ENCODE data around the gene FAM50B. TPM values are rescaled to one million over a fixed set of nuclear protein-coding genes. Genes with fewer than 3 reads are reported as not detected.

FAM50B gene
- total and polyA plus RNA-seq, 2 donors (not counting 1 experiment from before 2014, with no cell fraction given): 4.2 to 9.8 TPM

DNA sequence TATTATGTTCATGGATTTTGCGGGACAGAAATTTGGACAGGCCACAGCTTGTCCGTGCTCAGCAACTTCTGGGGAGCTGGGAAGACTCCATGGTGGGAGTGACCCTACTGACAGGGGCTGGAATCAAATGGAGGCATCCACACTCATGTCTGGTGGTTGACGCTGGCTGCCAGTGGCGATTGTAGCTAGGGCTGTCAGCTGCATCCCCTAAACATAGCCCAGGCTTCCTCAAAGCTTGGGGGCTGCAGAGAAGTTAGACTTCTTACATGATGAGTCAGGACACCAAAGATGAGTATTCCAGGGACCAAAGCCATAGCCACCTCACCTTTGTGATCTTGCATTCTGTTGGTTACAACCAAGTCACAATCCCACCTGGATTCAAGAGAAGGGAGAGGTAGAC is 18.4 kb upstream of the FAM50B start:
- Histone ChIP-seq H3K9ac (ENCODE audit: low read length) (no peak overlapping the region), H3K79me2 (ENCODE audit: control insufficient read depth, insufficient read depth, low read length) (no peaks in the 10 kb centered on the region), H3K27ac (ENCODE audit: low read length in 2 of 2) (no peak overlapping the region), H3K36me3 (replicated peaks in 1 of 2; ENCODE audit: control extremely low read depth in 1 of 2, control insufficient read depth in 1 of 2, extremely low read depth in 1 of 2, insufficient read depth in 2 of 2, low read length in 1 of 2) (no peaks in the 10 kb centered on the region), H3K4me2 (replicated peaks; ENCODE audit: low read depth, low read length, poor library complexity, severe bottlenecking) (no peak overlapping the region), H3K9me3 (ENCODE audit: control extremely low read depth in 1 of 3, control insufficient read depth in 2 of 3, insufficient read depth in 1 of 3, low read length in 2 of 3) (no peaks in the 10 kb centered on the region), H2AFZ (ENCODE audit: insufficient read depth, low read depth, low read length, poor library complexity, severe bottlenecking) (no peak overlapping the region), H3K4me1 (ENCODE audit: control insufficient read depth in 2 of 2, insufficient read depth in 2 of 2, low read length in 2 of 2) (no peaks in the 10 kb centered on the region), H4K20me1 (ENCODE audit: control insufficient read depth, insufficient read depth, low read length, poor library complexity, severe bottlenecking) (no peaks in the 10 kb centered on the region), H3K4me3 (ENCODE audit: control extremely low read depth in 1 of 5, extremely low read depth in 1 of 5, insufficient read depth in 1 of 5, low read depth in 2 of 5, low read length in 4 of 5) (no peak overlapping the region), H3K27me3 (replicated peaks in 1 of 4; ENCODE audit: control extremely low read depth in 1 of 4, control insufficient read depth in 3 of 4, insufficient read depth in 4 of 4, low read length in 3 of 4) (no peaks in the 10 kb centered on the region)
- ATAC-seq (ENCODE audit: low read depth) (no peak), DNase-seq (no peak)
- Mint-ChIP-seq H3K27ac (no peak overlapping the region), H3K27me3 (no peaks in the 10 kb centered on the region), H3K4me1 (no peaks in the 10 kb centered on the region), H3K4me3 (no peak overlapping the region), H3K9me3 (ENCODE audit: insufficient read depth) (no peaks in the 10 kb centered on the region)
- no peak for TF ChIP-seq EZH2 (IDR thresholded peaks at IDR 0.05; ENCODE audit: borderline replicate concordance, insufficient read depth, low read depth, low read length, poor library complexity, severe bottlenecking)
- TF ChIP-seq, protein P1, sequence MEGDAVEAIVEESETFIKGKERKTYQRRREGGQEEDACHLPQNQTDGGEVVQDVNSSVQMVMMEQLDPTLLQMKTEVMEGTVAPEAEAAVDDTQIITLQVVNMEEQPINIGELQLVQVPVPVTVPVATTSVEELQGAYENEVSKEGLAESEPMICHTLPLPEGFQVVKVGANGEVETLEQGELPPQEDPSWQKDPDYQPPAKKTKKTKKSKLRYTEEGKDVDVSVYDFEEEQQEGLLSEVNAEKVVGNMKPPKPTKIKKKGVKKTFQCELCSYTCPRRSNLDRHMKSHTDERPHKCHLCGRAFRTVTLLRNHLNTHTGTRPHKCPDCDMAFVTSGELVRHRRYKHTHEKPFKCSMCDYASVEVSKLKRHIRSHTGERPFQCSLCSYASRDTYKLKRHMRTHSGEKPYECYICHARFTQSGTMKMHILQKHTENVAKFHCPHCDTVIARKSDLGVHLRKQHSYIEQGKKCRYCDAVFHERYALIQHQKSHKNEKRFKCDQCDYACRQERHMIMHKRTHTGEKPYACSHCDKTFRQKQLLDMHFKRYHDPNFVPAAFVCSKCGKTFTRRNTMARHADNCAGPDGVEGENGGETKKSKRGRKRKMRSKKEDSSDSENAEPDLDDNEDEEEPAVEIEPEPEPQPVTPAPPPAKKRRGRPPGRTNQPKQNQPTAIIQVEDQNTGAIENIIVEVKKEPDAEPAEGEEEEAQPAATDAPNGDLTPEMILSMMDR (IDR thresholded peaks at IDR 0.05): no peak
- WGBS (ENCODE audit: insufficient coverage): 84% methylated on average over 3 of the region's 4 CpGs
- CTCF ChIA-PET: no interaction called here
- POLR2A ChIA-PET: no interaction called here
- intact Hi-C loops (cut with micrococcal nuclease): no loop called here

DNA sequence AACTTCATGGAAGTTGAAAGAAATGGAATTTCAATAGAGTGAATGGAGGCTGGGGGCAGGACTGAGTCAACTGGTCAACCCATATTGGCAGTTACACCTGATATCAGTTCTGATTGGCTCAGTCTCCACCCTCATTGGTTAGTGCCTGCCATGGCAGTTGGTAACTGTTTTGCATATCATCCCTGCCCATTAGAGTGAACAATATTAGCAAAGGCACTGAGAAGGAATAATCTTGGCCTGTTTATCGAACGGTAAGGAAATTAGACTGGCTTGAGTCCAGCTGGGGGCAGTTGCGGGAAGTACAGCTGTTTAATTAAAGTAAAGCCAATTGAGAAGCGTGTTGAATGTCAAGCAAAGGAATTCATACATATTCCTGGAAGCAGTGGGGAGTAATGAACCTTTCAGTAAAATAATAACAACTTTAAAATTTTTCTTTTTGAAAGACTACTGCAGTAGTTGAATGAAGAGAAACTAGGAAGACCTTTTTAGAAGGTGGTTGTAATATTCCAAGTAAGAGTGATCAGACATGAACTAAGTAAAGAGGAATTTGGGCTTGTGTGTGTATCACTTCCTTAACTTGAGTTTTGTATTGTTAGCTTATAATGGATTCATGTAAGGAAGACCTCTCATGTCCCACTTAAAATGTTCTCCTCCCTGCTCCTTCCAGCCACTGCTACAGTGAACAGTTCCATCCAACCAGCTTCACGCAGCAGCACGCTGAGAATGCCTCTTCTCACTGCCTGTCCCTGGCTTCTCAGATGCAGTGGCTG is 17.2 kb upstream of the FAM50B start:
- Histone ChIP-seq H3K9me3 (ENCODE audit: control extremely low read depth in 1 of 3, control insufficient read depth in 2 of 3, insufficient read depth in 1 of 3, low read length in 2 of 3) (no peaks in the 10 kb centered on the region), H3K36me3 (replicated peaks in 1 of 2; ENCODE audit: control extremely low read depth in 1 of 2, control insufficient read depth in 1 of 2, extremely low read depth in 1 of 2, insufficient read depth in 2 of 2, low read length in 1 of 2) (no peaks in the 10 kb centered on the region), H4K20me1 (ENCODE audit: control insufficient read depth, insufficient read depth, low read length, poor library complexity, severe bottlenecking) (no peaks in the 10 kb centered on the region), H3K9ac (ENCODE audit: low read length) (no peak overlapping the region), H3K79me2 (ENCODE audit: control insufficient read depth, insufficient read depth, low read length) (no peaks in the 10 kb centered on the region), H3K4me2 (replicated peaks; ENCODE audit: low read depth, low read length, poor library complexity, severe bottlenecking) (no peak overlapping the region), H3K4me3 (ENCODE audit: control extremely low read depth in 1 of 5, extremely low read depth in 1 of 5, insufficient read depth in 1 of 5, low read depth in 2 of 5, low read length in 4 of 5) (no peak overlapping the region), H3K4me1 (ENCODE audit: control insufficient read depth in 2 of 2, insufficient read depth in 2 of 2, low read length in 2 of 2) (no peaks in the 10 kb centered on the region), H3K27ac (ENCODE audit: low read length in 2 of 2) (no peak overlapping the region), H2AFZ (ENCODE audit: insufficient read depth, low read depth, low read length, poor library complexity, severe bottlenecking) (no peak overlapping the region), H3K27me3 (replicated peaks in 1 of 4; ENCODE audit: control extremely low read depth in 1 of 4, control insufficient read depth in 3 of 4, insufficient read depth in 4 of 4, low read length in 3 of 4) (no peaks in the 10 kb centered on the region)
- 98% methylated on average over 5 of the region's 6 CpGs for WGBS (ENCODE audit: insufficient coverage)
- ATAC-seq (ENCODE audit: low read depth) (no peak), DNase-seq (no peak)
- CTCF ChIA-PET: no interaction called here
- intact Hi-C loops (cut with micrococcal nuclease): no loop called here
- no peak overlapping the region for H3K4me3 Mint-ChIP-seq
- H3K9me3 Mint-ChIP-seq (ENCODE audit: insufficient read depth): no peaks in the 10 kb centered on the region
- H3K27ac Mint-ChIP-seq: no peak overlapping the region
- no peak for TF ChIP-seq EZH2 (IDR thresholded peaks at IDR 0.05; ENCODE audit: borderline replicate concordance, insufficient read depth, low read depth, low read length, poor library complexity, severe bottlenecking)
- TF ChIP-seq, protein P1 (IDR thresholded peaks at IDR 0.05): no peak
- peaks cover 1% of the 10 kb centered on the region for H3K4me1 Mint-ChIP-seq
- POLR2A ChIA-PET: no interaction called here
- no peaks in the 10 kb centered on the region for H3K27me3 Mint-ChIP-seq

Measured in B cell (primary cell).